GM21619 (cell line): ENCODE data around the gene R3HCC1L.
"Not testable (repeated sequence)": the region's sequence is repeated elsewhere in the genome, so short reads cannot be mapped to it uniquely, and the experiment has no call there.

Source experiments
- ATAC-seq: cut with Tn5 transposase; IDR thresholded peaks from one replicate; pipeline ENCODE4 v1.9.1; 2021; ENCODE audit not compliant: unreplicated experiment

The R3HCC1L gene

DNA sequence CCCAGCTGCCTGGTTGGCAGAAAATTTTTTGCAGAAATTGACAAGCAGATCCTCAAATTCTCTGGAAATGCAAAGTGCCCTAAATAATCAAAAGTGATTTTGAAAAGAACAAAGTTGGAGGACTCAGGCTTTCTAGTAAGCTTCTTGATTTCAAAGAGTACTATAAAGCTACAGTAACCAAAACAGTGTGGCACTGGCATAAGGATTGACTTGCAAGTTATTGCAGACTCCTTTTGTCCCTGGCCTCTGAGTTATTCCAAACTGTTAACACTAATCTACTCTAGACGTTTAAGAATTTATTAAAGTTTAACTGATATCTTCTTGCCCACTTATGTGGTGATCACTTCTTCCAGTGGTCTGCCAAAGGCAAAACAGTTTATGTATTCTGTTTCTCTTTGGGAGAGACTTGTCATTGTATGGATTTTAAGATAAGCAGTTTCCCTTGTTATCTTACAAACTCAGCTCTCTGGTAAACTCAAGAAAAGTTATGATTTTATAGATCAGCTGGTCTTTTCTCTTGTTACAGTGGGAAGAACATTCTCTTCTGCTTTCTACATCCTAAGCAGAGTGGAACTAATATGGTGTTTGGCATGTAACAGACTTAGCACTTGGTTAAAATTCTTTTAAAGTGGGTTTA is 92.2 kb downstream of the R3HCC1L start:
- no peak for ATAC-seq

DNA sequence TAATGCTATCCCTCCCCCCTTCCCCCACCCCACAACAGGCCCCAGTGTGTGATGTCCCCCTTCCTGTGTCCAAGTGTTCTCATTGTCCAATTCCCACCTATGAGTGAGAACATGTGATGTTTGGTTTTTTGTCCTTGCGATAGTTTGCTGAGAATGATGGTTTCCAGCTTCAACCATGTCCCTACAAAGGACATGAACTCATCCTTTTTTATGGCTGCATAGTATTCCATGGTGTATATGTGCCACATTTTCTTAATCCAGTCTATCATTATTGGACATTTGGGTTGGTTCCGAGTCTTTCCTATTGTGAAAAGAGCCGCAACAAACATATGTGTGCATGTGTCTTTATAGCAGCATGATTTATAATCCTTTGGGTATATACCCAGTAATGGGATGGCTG is 93.3 kb downstream of the R3HCC1L start:
- not testable (repeated sequence) for ATAC-seq

DNA sequence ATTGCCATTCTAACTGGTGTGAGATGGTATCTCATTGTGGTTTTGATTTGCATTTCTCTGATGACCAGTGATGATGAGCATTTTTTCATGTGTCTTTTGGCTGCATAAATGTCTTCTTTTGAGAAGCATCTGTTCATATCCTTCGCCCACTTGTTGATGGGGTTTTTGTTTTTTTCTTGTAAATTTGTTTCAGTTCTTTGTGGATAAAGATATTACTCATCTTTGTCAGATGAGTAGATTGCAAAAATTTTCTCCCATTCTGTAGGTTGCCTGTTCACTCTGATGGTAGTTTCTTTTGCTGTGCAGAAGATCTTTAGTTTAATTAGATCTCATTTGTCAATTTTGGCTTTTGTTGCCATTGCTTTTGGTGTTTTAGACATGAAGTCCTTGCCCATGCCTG is 93.8 kb downstream of the R3HCC1L start:
- not testable (repeated sequence) for ATAC-seq

DNA sequence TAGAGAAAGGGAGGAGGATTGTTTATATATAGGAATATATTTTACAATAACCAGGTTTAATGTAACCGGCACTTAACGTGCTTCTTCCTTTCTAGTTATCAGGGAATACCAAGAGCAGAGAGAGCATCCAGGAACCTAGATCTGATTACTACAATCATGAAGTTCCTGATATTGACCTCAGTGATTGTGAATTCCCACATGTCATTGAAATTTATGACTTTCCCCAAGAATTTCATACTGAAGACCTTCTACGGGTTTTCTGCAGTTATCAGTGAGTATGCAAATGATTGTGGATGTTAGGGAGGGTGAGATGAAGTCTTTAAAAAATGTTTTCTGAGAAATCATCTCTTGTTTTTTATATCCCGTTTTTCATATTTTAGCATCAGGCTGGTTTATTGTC is 97.0 kb downstream of the R3HCC1L start:
- no peak for ATAC-seq

DNA sequence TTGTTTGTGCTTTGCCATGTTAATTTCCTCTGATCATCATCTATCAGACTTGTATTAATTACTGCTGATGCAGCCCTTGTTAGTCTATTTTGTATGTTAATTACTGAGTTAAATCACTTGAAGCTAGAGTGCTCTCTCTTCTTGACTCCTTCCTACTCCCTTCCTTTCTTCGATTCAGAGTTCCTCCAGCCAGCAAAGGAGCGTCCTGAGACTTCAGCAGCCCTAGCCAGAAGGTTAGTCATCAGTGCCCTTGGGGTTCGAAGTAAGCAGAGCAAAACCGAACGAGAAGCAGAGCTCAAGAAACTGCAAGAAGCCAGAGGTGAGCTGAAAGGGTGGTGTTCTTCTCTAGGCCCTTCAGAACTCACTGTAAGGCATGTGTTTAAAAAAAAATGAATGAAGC is 101.4 kb downstream of the R3HCC1L start:
- ATAC-seq = no peak

DNA sequence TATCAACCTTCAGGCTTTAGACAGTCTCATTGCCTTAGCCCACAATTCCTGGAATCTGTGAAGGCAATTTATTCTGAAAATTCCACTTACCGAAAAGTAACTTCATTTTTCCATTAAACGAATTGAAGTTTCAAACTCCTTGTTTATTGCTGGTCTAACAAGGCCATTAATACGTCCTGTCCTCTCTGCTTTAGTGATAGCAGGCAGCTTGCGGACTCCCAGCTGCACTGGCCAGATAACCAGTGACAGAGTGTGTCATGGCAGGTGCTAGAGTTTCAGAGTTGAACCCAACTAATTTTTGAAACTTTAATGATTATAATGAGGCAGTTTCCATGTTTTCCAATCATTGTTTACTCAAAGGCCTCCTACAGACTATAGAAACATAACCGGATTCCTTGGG is 102.4 kb downstream of the R3HCC1L start:
- no peak for ATAC-seq

DNA sequence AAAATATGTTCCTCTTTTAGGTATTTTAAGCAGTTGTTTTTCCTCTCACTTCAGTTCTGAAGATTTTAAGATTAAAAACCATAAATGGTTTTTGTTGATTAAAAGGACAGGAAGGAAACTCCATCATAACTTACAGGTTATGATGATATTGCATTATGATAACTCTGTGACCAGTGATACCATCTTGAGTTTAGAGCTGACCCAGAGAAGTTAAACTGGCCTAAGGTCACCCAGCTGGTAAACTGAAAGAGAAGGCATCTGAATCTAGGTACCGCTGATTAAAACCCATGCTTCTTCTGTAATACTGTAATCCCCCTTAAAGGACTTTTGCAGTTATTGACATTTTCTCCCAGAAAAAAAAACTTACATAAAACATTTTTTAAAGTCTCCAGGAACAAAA is 103.9 kb downstream of the R3HCC1L start:
- ATAC-seq = no peak

DNA sequence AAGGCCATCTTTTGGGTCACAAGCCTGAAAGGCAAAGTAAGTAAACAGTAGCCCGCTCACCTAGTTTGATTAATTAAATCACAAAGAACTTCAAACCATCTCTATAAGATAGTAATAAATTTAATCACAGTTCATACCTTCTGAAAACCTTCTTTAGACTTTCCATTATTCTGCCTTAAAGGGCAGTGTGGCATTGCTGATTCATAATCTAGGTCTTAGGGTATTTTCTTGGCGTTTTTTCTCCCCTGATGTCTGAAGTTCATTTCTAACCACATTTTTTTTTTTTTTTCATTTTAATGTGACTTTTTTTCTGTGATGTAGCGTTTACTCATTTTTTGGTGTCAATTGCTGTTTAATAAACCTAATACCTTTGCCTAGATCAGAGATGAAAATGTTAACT is 106.1 kb downstream of the R3HCC1L start:
- ATAC-seq = no peak

DNA sequence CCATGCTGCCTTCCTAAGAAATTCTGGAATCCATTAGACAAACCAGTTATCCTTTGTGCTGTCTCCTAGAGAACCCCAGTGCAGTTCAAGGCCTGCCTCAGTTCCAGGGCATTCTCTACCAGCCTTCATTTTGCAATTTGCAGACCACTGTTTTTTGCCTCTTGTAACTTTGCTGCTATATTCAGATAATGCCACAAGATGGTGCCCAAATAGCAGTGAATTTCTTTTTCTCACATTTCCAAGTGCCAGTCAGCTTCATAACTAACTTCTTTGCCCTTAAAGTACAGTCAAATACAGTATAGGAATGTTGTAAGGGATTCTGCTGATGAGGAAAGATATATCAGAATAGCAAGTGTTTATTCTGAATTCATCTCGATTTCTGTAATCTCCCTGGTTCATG is 108.4 kb downstream of the R3HCC1L start:
- no peak for ATAC-seq

DNA sequence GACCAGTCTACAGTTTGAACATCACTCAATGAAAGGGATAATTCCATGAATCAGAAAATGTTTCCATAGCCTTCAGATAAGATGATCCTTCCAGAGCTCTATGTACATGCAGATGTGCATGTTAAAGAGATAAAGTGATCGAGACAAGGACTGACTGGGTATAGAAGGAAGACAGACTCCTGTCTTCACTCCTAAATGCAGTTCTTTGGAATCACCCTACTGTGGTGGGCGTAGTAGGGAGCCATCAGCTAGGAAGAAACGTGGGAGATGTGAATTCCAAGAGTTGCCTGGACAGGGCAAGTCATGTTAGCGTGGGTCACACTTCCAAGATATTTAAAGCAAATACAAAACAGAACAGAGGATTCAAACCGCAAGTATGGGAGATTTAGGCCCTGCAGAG is 109.7 kb downstream of the R3HCC1L start:
- ATAC-seq = no peak

DNA sequence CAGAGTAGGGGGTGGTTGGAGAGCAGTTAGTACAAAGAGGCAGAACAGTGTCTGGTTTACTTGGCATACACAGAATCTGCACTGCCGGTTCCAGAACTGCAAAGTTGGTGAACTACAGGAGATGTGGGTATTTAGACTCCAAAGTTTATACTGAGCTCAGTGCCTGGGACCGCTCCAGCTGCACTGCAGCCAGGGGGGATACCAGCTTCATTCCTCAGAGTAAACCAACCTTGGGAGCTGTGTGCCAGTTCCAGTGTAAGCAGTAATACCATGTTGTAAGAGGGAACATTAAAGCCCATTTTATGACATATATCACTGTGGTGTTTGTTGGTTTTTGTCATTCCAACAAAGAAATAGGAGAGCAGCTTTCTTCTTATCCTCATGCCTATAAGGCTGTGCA is 110.1 kb downstream of the R3HCC1L start:
- no peak for ATAC-seq

DNA sequence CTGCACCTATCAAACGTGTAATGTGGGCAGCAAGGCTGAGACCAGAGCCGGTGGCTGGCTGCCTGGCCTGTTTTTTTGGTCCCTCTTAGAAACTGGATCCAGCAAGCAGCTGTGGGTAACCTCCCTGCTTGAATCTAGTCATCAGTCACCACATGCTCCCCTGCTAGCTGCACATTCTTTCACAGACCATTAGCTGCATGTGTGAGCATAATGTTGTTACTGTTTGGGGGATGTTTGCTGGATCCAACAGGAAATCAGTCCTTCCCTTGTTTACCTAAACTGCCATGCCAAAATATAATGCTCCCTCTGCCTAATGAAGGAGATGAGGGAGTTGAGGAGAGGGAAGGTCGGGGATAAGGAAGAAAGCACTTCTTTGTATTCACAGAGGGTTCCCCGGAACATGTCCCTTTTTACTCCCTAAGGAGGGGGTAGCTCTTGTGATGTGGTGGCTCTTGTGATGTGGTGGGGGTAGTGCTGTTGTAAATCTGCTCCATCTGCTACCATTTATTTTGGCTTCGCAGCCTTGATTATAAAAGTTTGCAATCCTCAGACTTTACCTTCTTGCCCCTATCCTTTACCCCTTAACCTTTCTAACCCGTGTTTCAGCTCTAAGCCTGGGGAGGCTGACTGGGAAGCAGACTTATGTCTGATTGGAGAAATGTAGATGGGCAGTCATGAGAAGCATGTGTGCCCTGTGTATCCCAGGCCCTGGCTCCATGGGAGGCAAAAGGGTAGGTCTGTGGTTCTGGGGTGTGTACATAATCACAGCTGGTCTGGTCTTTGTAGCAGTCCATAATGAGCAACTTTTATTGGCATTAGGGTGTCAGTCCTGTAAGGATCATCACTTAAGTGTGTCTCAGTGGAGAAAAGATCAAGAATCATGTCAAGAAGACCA is 112.7 kb downstream of the R3HCC1L start:
- ATAC-seq = no peak

DNA sequence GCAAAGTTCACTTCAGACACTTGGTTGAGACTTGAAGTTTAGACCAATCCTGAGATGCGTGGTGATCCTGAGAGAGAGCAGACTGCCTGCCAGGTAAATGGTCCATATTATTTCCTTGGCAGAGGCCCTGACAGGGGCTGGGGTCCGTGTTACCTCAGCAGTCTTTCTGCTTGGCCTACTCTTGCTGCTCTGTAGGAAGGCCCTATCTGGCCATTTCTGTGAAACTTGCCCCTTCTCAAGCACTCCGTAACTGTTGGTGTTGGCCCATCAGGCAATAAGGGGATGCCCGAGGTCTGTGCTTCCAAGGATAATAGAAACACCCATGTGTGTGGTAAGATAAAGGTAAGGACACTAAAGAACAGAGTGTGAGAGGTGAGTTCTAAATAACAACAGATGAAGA is 113.6 kb downstream of the R3HCC1L start:
- no peak for ATAC-seq

DNA sequence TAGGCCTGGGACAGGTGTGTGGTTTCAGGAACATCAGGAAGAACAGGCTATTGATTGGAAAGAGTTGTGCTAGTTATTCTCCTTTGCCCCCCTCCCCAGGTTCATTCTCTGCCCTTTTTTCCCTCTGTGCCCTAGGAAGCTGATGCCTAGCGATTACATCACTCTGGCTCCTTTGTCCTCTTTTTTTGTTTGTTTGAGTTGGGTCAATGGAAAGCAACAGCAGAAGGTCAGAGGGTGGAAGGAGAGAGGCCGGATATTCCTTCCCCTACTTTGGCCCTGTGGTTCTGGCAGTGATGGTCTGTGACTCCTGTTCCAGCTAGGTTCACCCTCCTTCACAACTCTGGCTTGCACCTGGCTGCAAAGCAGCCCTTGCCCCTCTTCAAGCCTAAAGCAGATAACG is 114.7 kb downstream of the R3HCC1L start:
- ATAC-seq = no peak

DNA sequence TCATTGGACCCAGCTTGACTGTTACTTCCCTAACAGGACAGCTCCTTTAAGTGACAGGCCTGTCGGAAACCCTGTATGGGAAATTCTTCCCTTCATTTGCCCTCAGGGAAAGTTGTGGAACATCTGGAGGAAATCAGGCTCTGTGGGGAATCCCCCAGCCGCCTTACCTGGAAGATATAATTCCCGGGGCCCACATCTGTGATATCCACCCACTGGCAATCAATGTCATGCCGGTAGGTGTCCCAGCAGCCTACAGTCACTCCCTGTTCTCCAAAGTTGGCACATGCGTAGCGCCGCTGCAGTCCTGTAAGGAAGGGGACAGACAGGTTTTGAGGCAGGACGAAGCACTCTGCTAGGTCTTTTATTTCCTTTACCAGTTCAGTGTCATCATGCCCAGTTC is 116.9 kb downstream of the R3HCC1L start:
- no peak for ATAC-seq

DNA sequence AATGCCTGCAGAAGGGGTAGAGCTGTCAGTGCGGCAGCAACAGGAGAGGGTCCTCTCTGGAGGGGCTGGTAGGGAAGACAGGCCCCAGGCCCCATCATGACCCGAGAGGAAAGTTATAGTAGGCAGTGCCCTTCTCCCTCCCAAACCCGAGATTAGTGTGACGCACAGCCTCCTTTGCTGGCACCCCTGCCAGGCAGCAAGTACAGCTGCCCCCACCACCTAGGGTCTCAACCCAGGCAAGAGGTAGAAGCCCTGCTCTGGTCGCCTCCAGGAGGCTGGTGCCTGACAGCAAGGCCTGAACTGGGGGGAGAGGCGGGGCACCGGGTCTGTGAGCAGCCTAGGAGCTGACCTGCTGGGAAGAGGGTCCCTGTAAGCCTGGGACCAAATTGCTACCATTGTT is 118.0 kb downstream of the R3HCC1L start:
- ATAC-seq = no peak

DNA sequence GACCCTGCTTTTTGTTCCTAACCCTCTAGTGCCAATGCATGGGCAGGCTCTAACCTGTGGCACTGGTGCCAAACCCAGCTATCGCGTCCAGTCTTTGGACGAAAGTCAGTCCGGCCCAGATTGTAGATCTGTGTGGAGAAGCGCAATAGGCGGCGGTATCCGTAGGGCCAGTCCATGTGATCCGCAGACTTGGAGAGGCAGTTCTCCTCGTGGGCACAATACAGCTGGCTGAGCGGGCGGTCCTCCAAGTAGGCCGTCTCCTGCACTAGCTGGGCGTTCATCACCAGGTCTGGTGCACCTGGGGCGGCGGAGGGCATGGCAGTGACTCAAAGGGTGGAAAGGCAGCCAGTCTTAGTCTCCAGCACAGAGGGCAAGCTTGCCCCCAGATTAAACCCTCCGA is 119.0 kb downstream of the R3HCC1L start:
- ATAC-seq = no peak

DNA sequence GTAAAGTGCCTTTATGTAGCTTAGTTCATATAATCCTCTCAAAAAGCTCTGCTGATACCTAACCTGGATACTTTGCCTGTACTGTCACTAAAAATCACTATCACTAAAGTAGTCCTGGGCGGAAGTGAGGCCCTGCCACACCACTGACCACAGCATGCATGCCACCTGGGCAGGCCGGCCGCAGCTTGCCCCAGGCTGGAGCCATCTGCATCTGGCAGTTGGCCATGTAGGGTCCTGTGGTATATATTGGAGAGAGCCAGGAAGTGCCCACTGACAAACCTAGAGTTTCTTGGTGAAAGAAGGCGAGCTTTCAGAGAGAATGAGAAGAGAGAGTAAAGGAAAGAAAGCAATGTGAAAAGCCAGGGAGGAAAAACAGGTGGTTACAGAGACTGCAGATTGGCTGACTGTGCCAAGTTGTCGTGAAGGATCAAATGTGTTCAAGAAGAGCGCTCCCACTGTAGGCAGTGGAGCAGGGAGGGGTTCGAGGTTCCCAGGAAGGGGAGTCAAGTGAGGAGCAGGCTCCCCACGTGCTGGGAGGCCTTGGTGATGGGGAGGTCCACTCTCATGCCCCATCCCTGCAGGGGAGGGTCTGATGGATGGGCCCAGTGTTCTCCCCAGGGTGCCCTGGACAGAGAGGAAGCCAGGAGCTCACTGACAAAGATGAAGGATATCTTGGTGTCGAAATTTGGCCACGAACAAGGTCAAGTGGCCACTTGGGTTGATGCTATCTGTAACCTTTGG is 119.9 kb downstream of the R3HCC1L start:
- ATAC-seq = no peak

DNA sequence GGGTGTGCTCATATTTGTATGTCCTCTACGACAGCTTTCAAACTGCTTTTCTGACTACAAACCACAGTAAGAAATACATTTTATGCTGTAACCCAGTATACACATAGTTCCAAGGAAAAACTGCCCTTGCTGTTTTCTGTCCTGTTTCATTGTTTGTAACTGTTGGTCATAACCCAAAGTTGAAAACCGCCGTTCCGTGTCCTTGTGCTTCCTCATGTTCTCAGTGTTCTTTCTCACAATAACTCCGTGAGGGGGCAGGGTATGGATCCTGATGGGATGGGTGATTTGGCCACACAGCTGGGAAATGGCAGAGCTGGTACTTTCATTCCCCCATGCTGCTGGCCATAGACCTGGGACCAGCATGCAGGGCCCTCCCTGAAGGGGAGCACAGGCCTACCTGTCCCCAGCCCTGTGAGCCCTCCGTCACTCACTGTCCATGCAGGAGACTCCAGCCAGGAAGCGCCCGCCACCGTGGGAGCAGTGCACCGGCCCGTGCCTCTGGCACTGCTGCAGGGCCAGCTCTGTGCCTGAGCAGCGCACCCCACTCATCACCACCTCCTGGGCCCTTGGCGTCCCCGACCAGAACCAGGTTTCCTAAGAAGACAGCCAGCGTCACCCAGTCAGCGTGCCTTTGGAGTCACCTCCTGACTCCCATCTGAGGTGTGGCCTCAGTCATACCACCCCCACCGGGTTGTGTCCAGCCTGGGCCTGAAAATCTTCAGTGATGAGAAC is 120.9 kb downstream of the R3HCC1L start:
- no peak for ATAC-seq

DNA sequence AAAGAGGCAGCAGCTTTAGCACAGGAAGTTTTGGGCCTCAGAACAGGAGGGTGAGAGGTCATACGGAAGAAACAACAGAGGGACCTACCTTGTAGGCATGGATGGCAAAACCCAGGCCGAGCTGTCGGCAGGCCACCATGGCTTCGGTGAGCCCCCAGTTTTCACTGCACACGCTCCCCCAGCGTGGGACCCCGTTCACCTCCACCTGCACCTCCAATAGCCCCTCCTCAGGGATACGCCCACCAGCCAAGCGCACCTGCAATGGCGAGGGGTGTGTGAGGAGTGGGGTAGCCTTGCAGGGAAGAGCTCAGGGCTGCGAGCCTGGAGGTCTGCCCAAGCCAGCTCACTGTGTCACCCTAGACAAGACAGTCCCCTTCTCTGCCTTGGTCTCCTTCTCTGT is 122.2 kb downstream of the R3HCC1L start:
- no peak for ATAC-seq

DNA sequence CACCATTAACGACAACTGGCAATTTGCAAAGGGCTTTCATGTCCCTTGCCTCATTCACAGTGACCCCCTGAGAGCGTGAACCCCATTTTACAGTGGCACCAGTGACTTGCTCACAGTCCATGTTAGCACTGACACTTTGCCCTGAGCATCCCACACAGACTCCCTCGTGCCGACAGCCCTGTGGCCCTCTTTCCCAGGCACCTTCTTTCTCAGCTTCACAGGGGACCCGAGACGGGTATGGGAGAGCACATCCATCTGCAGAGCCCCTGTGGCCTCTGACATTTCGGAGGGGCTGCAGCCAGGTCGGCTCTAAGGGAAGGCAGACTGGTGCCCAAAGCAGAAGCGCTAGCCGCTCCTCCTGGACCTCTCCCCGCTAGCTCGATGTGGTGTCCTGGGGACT is 122.7 kb downstream of the R3HCC1L start:
- ATAC-seq = no peak
